ES-I3 (cell line): ENCODE results near the gene NDUFA3.

Experiments used
- H3K36me3 ChIP-seq: 2 replicates; pipeline ENCODE4 v1.6.1; 2013; ENCODE audit warnings: mild to moderate bottlenecking, low read length, control low read depth, moderate library complexity; ENCODE audit not compliant: insufficient read depth
- H3K4me1 ChIP-seq: 2 replicates; pipeline ENCODE4 v1.6.1; 2013; ENCODE audit warnings: mild to moderate bottlenecking, control low read depth, low read length; ENCODE audit not compliant: insufficient read depth
- H3K9ac ChIP-seq: 2 replicates; pipeline ENCODE4 v1.6.1; 2013; ENCODE audit warnings: low read depth, mild to moderate bottlenecking, low read length, moderate library complexity
- H3K9me3 ChIP-seq: 2 replicates; pipeline ENCODE4 v1.6.1; 2013; ENCODE audit warnings: mild to moderate bottlenecking, low read length, moderate library complexity; ENCODE audit not compliant: control insufficient read depth, insufficient read depth

Gene NDUFA3

GRCh38 chr19:54124393-54124792 lies 21.7 kb downstream of the NDUFA3 start:
- H3K4me1 ChIP-seq, result no peaks in the 10 kb centered on the region
- no peaks in the 10 kb centered on the region for H3K9me3 ChIP-seq
- H3K9ac ChIP-seq, result no peak overlapping the region
- H3K36me3 ChIP-seq, result peaks cover 15% of the 10 kb centered on the region

- H3K36me3 ChIP-seq, result peaks cover 15% of the 10 kb centered on the region
- no peak overlapping the region for H3K9ac ChIP-seq
These were observed 23.1 kb downstream of the NDUFA3 start for GRCh38 chr19:54125713-54126112.

GRCh38 chr19:54127688-54128440 lies 25.2 kb downstream of the NDUFA3 start:
- Histone ChIP-seq H3K36me3 (peaks cover 9% of the 10 kb centered on the region; the same call in 1 of the 2 replicates), H3K9ac (no peak overlapping the region), H3K9me3 (no peaks in the 10 kb centered on the region), H3K4me1 (no peaks in the 10 kb centered on the region)

More at GRCh38 chr19:54125713-54126112, 23.1 kb downstream of the NDUFA3 start:
- Histone ChIP-seq H3K4me1 (no peaks in the 10 kb centered on the region), H3K9me3 (no peaks in the 10 kb centered on the region)

GRCh38 chr19:54128441-54128725 lies 25.7 kb downstream of the NDUFA3 start:
- Histone ChIP-seq H3K9me3 (no peaks in the 10 kb centered on the region), H3K36me3 (peaks cover 9% of the 10 kb centered on the region), H3K9ac (no peak overlapping the region), H3K4me1 (no peaks in the 10 kb centered on the region)

GRCh38 chr19:54128796-54129616 lies 26.4 kb downstream of the NDUFA3 start:
- Histone ChIP-seq H3K4me1 (no peaks in the 10 kb centered on the region), H3K9me3 (no peaks in the 10 kb centered on the region), H3K9ac (no peak overlapping the region), H3K36me3 (peaks cover 9% of the 10 kb centered on the region)

GRCh38 chr19:54129617-54129996 lies 27.0 kb downstream of the NDUFA3 start:
- no peaks in the 10 kb centered on the region for H3K4me1 ChIP-seq
- H3K36me3 ChIP-seq, result peaks cover 4% of the 10 kb centered on the region
- no peaks in the 10 kb centered on the region for H3K9me3 ChIP-seq
- H3K9ac ChIP-seq, result no peak overlapping the region

- Histone ChIP-seq H3K9me3 (no peaks in the 10 kb centered on the region), H3K4me1 (no peaks in the 10 kb centered on the region), H3K36me3 (no peaks in the 10 kb centered on the region; the same call in none of the 2 replicates), H3K9ac (no peak overlapping the region)
These were observed 30.8 kb downstream of the NDUFA3 start for GRCh38 chr19:54133312-54133956.

GRCh38 chr19:54133957-54134590 lies 31.4 kb downstream of the NDUFA3 start:
- H3K9ac ChIP-seq, result no peak overlapping the region
- no peaks in the 10 kb centered on the region; the same call in 1 of the 2 replicates for H3K36me3 ChIP-seq
- H3K4me1 ChIP-seq, result no peaks in the 10 kb centered on the region; the same call in 1 of the 2 replicates
- H3K9me3 ChIP-seq, result no peaks in the 10 kb centered on the region

GRCh38 chr19:54136086-54136863 lies 33.6 kb downstream of the NDUFA3 start:
- H3K9ac ChIP-seq, result peak overlapping the region; percentile 61
- H3K9me3 ChIP-seq, result no peaks in the 10 kb centered on the region
- H3K4me1 ChIP-seq, result no peaks in the 10 kb centered on the region; the same call in 1 of the 2 replicates
- peaks cover 6% of the 10 kb centered on the region; the same call in 1 of the 2 replicates for H3K36me3 ChIP-seq

GRCh38 chr19:54136864-54137698 lies 34.4 kb downstream of the NDUFA3 start:
- Histone ChIP-seq H3K9me3 (no peaks in the 10 kb centered on the region), H3K36me3 (peaks cover 7% of the 10 kb centered on the region; the same call in 1 of the 2 replicates), H3K4me1 (no peaks in the 10 kb centered on the region; the same call in 1 of the 2 replicates), H3K9ac (peak overlapping the region; percentile 72)

GRCh38 chr19:54137699-54138488 lies 35.2 kb downstream of the NDUFA3 start, which contains the start of gene CNOT3:
Gene CNOT3, plus strand, starts transcription at chr19:54137762. Its CDS starts 5,217 bp downstream, at chr19:54142979.
- Histone ChIP-seq H3K9ac (peak within 1 kb of the TSS; percentile 72), H3K4me1 (no peaks in the 10 kb centered on the region; the same call in 1 of the 2 replicates), H3K9me3 (no peaks in the 10 kb centered on the region), H3K36me3 (peaks cover 12% of the 10 kb centered on the region; the same call in 1 of the 2 replicates)
